Breast epithelium (tissue), 4 donors: ENCODE measurements around the gene MTUS2. TPM values are rescaled to one million over a fixed set of nuclear protein-coding genes. Genes with fewer than 3 reads are reported as not detected.

Experiments used
- DNase-seq, 2 donors: peaks; one replicate each; pipeline ENCODE4 v3.0.0-alpha.2; 2019; ENCODE audit warnings: low spot score in 2 of 2
- H3K27ac ChIP-seq, 2 donors: fragments of 200-600 bp; sonication (generic) in 1 of 2; one replicate each; pipeline ENCODE4 v1.5.1; 2016 to 2019; ENCODE audit warnings: mild to moderate bottlenecking in 1 of 2
- H3K27me3 ChIP-seq, 2 donors: fragments of 200-600 bp; sonication (generic) in 1 of 2; one replicate each; pipeline versions ENCODE4 v1.5.1 to v1.6.0; 2017 to 2019; ENCODE audit warnings: control low read depth in 1 of 2, mild to moderate bottlenecking in 1 of 2
- H3K36me3 ChIP-seq: fragments of 200-600 bp; one replicate; pipeline ENCODE4 v1.5.1; 2019
- H3K4me1 ChIP-seq, 2 donors: fragments of 200-600 bp; sonication (generic); one replicate each; pipeline ENCODE4 v1.5.1; 2016 to 2019; ENCODE audit warnings: control low read depth in 1 of 2
- H3K4me3 ChIP-seq, 3 donors: fragments of 200-600 bp; sonication (generic); 1 replicate in 2 of 3; 2 replicates in 1 of 3; pipeline ENCODE4 v1.5.1; 2016 to 2019; ENCODE audit warnings: mild to moderate bottlenecking in 3 of 3, moderate library complexity in 2 of 3
- H3K9me3 ChIP-seq, 2 donors: fragments of 200-600 bp; sonication (generic) in 1 of 2; one replicate each; pipeline ENCODE4 v1.5.1; 2016 to 2019; ENCODE audit warnings: control low read depth in 1 of 2
- CTCF ChIP-seq, 3 donors: fragments of 450-650 bp; IDR thresholded peaks; one replicate each; pipeline ENCODE4 v1.5.1; 2016 to 2017; ENCODE audit warnings: antibody characterized with exemption in 3 of 3, mild to moderate bottlenecking in 3 of 3, moderate library complexity in 3 of 3
- POLR2A ChIP-seq: fragments of 450-650 bp; IDR thresholded peaks from one replicate; pipeline ENCODE4 v1.6.1; 2016; ENCODE audit warnings: antibody characterized with exemption, mild to moderate bottlenecking, moderate library complexity
- POLR2AphosphoS5 ChIP-seq, 3 donors: sonication (generic); formaldehyde crosslinking; IDR thresholded peaks; one replicate each; pipeline ENCODE4 v1.6.1; 2017; ENCODE audit warnings: antibody characterized with exemption in 3 of 3
- intact Hi-C: fragments of 100-400 bp; cut with DNase I; formaldehyde crosslinking; loops from one replicate; pipeline ENCODE4 v1.15.1; 2023; ENCODE audit warnings: low total_unique reads
- total RNA-seq, 3 donors: library from RNA; depleted of rRNA; stranded (reverse); fragments of >200 nt; gene quantifications; one replicate each; pipeline ENCODE4 v1.1.0, GENCODE V29; 2016

The MTUS2 gene
- total RNA-seq, 3 donors from 2014 or later: under 0.01 to 1.0 TPM; not detected in 1

- Histone ChIP-seq H3K27me3 (peaks cover 0 to 5% of the 10 kb centered on the region in 2 donors), H3K36me3 (no peaks in the 10 kb centered on the region), H3K27ac (no peak overlapping the region), H3K9me3 (no peaks in the 10 kb centered on the region), H3K4me1 (no peaks in the 10 kb centered on the region), H3K4me3 (no peak overlapping the region)
- intact Hi-C loops: no loop called here
- DNase-seq: no peak
- no peak for TF ChIP-seq POLR2AphosphoS5 (IDR thresholded peaks at IDR 0.05)
- no peak for TF ChIP-seq CTCF (IDR thresholded peaks at IDR 0.05)
- no peak for TF ChIP-seq POLR2A
These were observed 691.1 kb downstream of the MTUS2 start for GRCh38 chr13:29511106-29511796.

DNA sequence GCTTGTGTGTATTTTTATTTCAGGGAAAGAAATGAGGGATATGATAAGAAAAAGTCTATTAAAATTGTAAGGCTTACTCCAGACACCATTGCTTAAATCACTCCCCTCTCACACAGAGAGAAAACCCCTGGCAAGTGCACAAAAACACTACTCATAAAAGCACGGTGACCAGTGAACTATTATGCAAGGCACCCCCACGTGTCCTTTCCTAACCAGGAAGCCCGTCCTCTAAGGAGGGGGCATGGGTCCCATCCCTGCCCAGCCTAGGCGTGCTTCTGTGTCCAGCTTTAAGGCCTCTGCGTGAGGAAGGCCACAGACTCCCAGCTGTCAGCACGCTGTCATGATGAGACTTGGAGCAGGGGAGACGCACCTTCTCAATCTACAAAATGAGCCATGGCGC, 691.8 kb downstream of the MTUS2 start:
- Histone ChIP-seq H3K4me3 (no peak overlapping the region), H3K9me3 (no peaks in the 10 kb centered on the region), H3K4me1 (no peaks in the 10 kb centered on the region), H3K27me3 (no peaks in the 10 kb centered on the region), H3K27ac (no peak overlapping the region), H3K36me3 (no peaks in the 10 kb centered on the region)
- intact Hi-C loops: no loop called here
- TF ChIP-seq POLR2A: no peak
- no peak for TF ChIP-seq POLR2AphosphoS5 (IDR thresholded peaks at IDR 0.05)
- no peak for TF ChIP-seq CTCF (IDR thresholded peaks at IDR 0.05)
- DNase-seq: no peak

DNA sequence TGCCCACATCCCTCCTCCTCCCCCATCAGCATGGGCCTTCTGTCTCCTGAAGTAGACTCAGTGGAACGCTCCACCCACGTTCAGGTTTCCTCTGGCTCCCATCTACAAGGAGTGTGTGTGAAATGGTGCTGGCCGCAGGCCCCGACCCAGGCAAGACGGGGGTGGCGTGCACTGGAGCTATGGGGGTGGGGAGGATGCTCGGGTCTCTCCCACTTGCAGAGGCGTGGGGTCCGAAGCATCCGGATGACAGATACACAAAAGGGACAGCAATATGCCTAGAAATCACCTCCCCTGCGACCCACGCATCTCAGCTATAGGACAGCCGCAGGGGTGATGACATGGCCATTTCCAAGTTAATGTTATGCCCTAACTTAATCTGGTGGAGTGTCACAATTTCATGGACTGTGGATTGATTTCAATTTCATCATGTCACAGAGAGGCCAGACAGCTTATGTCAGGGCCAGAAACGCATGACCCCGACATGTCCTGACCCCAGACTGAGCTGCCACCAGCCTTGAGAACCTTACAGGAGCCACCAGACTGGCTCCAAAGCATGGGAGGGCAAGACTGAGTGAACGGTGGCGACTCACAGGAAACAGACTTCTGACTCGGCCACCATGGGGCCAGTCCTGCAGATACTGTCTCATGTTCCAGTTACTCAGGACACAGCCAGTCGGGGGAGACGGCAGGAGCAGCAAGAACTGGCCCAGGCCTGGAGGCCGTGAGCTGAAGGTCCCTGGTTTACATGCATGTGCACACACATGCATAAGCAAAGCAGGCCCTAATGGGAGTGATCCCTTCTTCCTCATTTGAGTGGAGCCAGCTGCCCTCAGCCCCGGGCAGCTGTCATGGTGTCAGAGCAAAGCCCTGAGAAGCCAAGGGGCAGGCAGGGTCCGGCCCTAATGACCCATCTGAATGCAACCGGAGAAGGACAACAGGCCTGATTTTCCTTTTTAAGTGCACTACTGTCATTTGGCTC, 693.2 kb downstream of the MTUS2 start:
- H3K9me3 ChIP-seq: no peaks in the 10 kb centered on the region
- no peak overlapping the region for H3K27ac ChIP-seq
- intact Hi-C loops: no loop called here
- DNase-seq: no peak
- no peak for TF ChIP-seq POLR2AphosphoS5 (IDR thresholded peaks at IDR 0.05)
- no peak for TF ChIP-seq CTCF (IDR thresholded peaks at IDR 0.05)
- no peak for TF ChIP-seq POLR2A
- no peaks in the 10 kb centered on the region for H3K4me1 ChIP-seq
- no peaks in the 10 kb centered on the region for H3K27me3 ChIP-seq
- H3K4me3 ChIP-seq: no peak overlapping the region
- no peaks in the 10 kb centered on the region for H3K36me3 ChIP-seq

DNA sequence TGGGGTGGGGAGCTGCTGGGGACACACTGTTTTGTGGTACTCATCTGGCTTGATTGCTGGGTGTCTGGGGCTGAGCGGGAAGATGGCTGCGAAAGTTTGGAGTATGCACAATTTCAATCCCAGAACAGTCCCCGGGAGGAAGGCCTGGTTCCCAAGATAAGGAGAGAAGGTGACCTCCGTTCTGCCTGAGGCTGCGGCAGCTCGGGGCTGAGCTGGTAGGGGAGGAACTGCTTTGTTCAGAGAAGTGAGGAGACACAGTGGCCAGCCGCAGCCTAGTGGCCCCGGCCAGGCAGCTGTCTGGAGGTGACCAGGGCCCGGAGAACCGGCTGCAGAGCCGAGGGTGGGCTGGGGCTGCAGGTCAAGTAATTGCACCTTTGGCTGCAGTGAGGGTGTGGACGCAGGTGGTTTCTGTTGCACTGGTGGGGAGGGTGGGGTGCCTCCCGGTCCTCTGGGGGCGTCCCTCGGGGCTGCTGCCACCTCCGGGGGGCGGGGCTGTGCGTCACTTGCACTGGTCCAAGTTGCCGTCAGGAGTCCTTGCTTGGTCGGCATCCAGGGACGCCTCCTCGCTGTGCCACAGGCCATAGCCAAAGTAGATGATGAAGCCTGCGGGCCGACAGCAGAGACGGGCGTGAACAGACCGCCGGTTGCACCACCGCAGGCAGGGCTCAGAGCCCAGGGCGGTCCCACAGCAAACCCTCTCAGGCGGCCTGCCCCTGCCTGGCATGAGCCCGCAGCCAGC, 694.0 kb downstream of the MTUS2 start:
- intact Hi-C loops: no loop called here
- Histone ChIP-seq H3K27ac (no peak overlapping the region), H3K36me3 (no peaks in the 10 kb centered on the region)

More for the DNA sequence above, 694.0 kb downstream of the MTUS2 start:
- H3K4me3 ChIP-seq: no peak overlapping the region
- no peaks in the 10 kb centered on the region for H3K9me3 ChIP-seq
- no peaks in the 10 kb centered on the region for H3K4me1 ChIP-seq
- no peaks in the 10 kb centered on the region for H3K27me3 ChIP-seq
- TF ChIP-seq CTCF (IDR thresholded peaks at IDR 0.05) (no peak), POLR2A (no peak), POLR2AphosphoS5 (IDR thresholded peaks at IDR 0.05) (no peak)
- DNase-seq: no peak
